ENCODE results near the gene VDR.

- TF ChIP-seq CTCF (IDR thresholded peaks at IDR 0.05) (no peak), POLR2A (IDR thresholded peaks at IDR 0.05) (no peak)
These were observed 70.4 kb downstream of the VDR start for GRCh38 chr12:47834199-47834903.

All from esophagus squamous epithelium (tissue), 4 donors.